ENCODE data around the gene CHADL. TPM values are rescaled to one million over a fixed set of nuclear protein-coding genes. Genes with fewer than 3 reads are reported as not detected.

The CHADL gene
- total RNA-seq, 3 donors from 2014 or later, result 1.1 to 8.8 (median 1.9) TPM

GRCh38 chr22:41230401-41230785 lies 10.3 kb downstream of the CHADL start:
- Histone ChIP-seq H3K36me3 (ENCODE audit: low read depth) (no peaks in the 10 kb centered on the region), H3K4me1 (ENCODE audit: low read depth) (no peaks in the 10 kb centered on the region), H3K9me3 (no peaks in the 10 kb centered on the region), H3K4me3 (no peak overlapping the region)
- TF ChIP-seq, protein P1, sequence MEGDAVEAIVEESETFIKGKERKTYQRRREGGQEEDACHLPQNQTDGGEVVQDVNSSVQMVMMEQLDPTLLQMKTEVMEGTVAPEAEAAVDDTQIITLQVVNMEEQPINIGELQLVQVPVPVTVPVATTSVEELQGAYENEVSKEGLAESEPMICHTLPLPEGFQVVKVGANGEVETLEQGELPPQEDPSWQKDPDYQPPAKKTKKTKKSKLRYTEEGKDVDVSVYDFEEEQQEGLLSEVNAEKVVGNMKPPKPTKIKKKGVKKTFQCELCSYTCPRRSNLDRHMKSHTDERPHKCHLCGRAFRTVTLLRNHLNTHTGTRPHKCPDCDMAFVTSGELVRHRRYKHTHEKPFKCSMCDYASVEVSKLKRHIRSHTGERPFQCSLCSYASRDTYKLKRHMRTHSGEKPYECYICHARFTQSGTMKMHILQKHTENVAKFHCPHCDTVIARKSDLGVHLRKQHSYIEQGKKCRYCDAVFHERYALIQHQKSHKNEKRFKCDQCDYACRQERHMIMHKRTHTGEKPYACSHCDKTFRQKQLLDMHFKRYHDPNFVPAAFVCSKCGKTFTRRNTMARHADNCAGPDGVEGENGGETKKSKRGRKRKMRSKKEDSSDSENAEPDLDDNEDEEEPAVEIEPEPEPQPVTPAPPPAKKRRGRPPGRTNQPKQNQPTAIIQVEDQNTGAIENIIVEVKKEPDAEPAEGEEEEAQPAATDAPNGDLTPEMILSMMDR (IDR thresholded peaks at IDR 0.05), result no peak
- no peak for ATAC-seq
- intact Hi-C loops (cut with DNase I, micrococcal nuclease), result no loop called here
- DNase-seq, result no peak

- TF ChIP-seq, protein P1 (IDR thresholded peaks at IDR 0.05), result no peak
- no peaks in the 10 kb centered on the region for H3K4me1 ChIP-seq (ENCODE audit: low read depth)
- intact Hi-C loops (cut with DNase I, micrococcal nuclease), result no loop called here
- DNase-seq, result no peak
- H3K4me3 ChIP-seq, result no peak overlapping the region
- no peaks in the 10 kb centered on the region for H3K36me3 ChIP-seq (ENCODE audit: low read depth)
- H3K9me3 ChIP-seq, result no peaks in the 10 kb centered on the region
- no peak for ATAC-seq
These were observed 10.9 kb downstream of the CHADL start for GRCh38 chr22:41229730-41230400.

GRCh38 chr22:41229215-41229614 lies 11.5 kb downstream of the CHADL start:
- no peak overlapping the region for H3K4me3 ChIP-seq
- no peak for ATAC-seq
- TF ChIP-seq, protein P1 (IDR thresholded peaks at IDR 0.05), result no peak
- no peak for DNase-seq
- intact Hi-C loops (cut with DNase I, micrococcal nuclease), result no loop called here
- H3K36me3 ChIP-seq (ENCODE audit: low read depth), result no peaks in the 10 kb centered on the region
- no peaks in the 10 kb centered on the region for H3K9me3 ChIP-seq
- no peaks in the 10 kb centered on the region for H3K4me1 ChIP-seq (ENCODE audit: low read depth)

DNA sequence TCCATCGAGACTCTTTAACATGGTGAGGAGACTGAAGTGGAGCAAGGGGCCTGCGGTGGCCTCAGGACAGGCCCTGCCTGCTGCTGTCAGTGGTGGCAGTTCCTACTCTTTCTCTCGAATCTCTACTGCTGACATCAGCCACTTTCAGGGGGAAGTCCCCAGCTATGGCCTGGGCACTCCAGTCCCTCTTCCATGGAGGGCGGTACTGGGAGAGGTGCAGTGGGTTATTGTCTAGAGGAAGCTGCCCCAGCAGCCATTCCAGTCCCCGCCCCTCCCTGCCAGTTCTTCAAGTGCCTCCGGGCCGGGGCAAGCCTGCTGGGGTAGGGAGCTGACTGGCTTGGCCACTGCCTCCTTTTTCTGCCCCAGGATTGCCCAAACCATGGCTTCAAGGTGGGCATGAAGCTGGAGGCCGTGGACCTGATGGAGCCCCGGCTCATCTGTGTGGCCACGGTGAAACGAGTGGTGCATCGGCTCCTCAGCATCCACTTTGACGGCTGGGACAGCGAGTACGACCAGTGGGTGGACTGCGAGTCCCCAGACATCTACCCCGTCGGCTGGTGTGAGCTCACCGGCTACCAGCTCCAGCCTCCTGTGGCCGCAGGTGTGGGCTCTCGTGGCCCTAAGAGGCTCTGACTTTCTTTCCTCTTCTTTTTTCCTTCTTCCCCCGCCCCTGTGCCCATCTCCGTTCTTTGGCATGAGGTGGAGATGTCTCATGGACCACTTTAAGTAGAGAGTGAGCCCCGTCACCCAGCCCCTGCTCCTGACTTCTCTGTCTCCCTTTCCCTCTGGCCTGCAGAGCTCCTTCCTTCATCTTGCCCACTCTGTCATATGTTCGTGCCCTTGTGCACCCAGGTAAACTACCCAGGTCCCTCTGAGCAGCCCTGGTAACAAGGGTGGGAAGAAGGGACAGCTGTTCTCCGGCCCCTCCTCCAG lies 13.7 kb downstream of the CHADL start:
- H3K9me3 ChIP-seq, result no peaks in the 10 kb centered on the region
- TF ChIP-seq, protein P1 (IDR thresholded peaks at IDR 0.05), result no peak
- intact Hi-C loops (cut with DNase I, micrococcal nuclease), result no loop called here
- H3K36me3 ChIP-seq (ENCODE audit: low read depth), result no peaks in the 10 kb centered on the region
- H3K4me3 ChIP-seq, result no peak overlapping the region
- DNase-seq, result no peak
- ATAC-seq, result peak; percentile 42
- no peaks in the 10 kb centered on the region for H3K4me1 ChIP-seq (ENCODE audit: low read depth)

DNA sequence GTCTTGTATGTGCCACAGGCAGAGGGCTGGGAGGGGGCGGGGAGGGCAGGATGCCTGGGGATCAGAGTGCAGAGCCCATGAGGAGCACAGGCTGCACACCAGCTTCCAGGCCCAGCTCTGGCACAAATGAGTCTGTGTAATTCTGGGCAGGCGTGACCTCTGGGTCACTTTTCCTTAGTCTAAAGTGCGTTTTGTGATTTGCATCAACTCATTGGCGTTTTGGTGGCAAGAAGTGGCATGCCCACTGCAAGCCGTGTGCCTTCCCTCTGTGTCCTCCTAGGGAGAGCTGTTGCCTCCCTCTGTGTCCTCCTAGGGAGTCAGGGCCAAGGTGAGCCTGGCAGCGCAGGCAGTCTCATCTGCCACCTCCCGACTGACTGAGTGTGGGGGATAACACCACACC lies 17.2 kb downstream of the CHADL start:
- intact Hi-C loops (cut with DNase I, micrococcal nuclease), result no loop called here
- TF ChIP-seq, protein P1 (IDR thresholded peaks at IDR 0.05), result no peak
- Histone ChIP-seq H3K9me3 (no peaks in the 10 kb centered on the region), H3K4me1 (ENCODE audit: low read depth) (no peaks in the 10 kb centered on the region), H3K36me3 (ENCODE audit: low read depth) (no peaks in the 10 kb centered on the region), H3K4me3 (no peak overlapping the region)
- ATAC-seq (no peak), DNase-seq (no peak)

Data from mucosa of descending colon (tissue), 3 donors.